BLaER1 (cell line): Measurements from ENCODE around the gene DYNC1H1.
"Not testable (repeated sequence)": the region's sequence is repeated elsewhere in the genome, so short reads cannot be mapped to it uniquely, and the experiment has no call there.

Experiments
- H3K27ac ChIP-seq: shearing (Covaris generic); formaldehyde crosslinking; 2 replicates; pipeline ENCODE4 v1.8.1; 2022
- H3K27me3 ChIP-seq: shearing (Covaris generic); formaldehyde crosslinking; 2 replicates; pipeline ENCODE4 v1.8.1; 2022
- H3K36me3 ChIP-seq: shearing (Covaris generic); formaldehyde crosslinking; 2 replicates; pipeline ENCODE4 v1.8.1; 2022
- H3K4me1 ChIP-seq: shearing (Covaris generic); formaldehyde crosslinking; 2 replicates; pipeline ENCODE4 v1.8.1; 2022
- H3K4me2 ChIP-seq: shearing (Covaris generic); formaldehyde crosslinking; 2 replicates; pipeline ENCODE4 v1.8.1; 2022
- H3K4me3 ChIP-seq: shearing (Covaris generic); formaldehyde crosslinking; 2 replicates; pipeline ENCODE4 v1.8.1; 2022
- H3K9ac ChIP-seq: shearing (Covaris generic); formaldehyde crosslinking; 2 replicates; pipeline ENCODE4 v1.8.1; 2022
- H3K9me3 ChIP-seq: shearing (Covaris generic); formaldehyde crosslinking; 2 replicates; pipeline ENCODE4 v1.8.1; 2022
- H4K20me1 ChIP-seq: shearing (Covaris generic); formaldehyde crosslinking; 2 replicates; pipeline ENCODE4 v1.8.1; 2022
- Cebpa-rat ChIP-seq: shearing (Covaris generic); IDR thresholded peaks from 2 replicates; pipeline ENCODE4 v1.8.1; 2022

DYNC1H1 gene

GRCh38 chr14:101972126-101972866 lies 7.9 kb downstream of the DYNC1H1 start:
- no peak overlapping the region for H3K9ac ChIP-seq
- H3K4me1 ChIP-seq = peaks cover 56% of the 10 kb centered on the region
- no peak overlapping the region; the same call in 1 of the 2 replicates for H3K4me2 ChIP-seq
- peaks cover 100% of the 10 kb centered on the region for H4K20me1 ChIP-seq
- TF ChIP-seq Cebpa-rat = no peak
- no peaks in the 10 kb centered on the region for H3K27me3 ChIP-seq
- H3K27ac ChIP-seq = no peak overlapping the region
- H3K9me3 ChIP-seq = no peaks in the 10 kb centered on the region
- H3K36me3 ChIP-seq = peaks cover 67% of the 10 kb centered on the region
- H3K4me3 ChIP-seq = no peak overlapping the region

GRCh38 chr14:101973356-101973755 lies 9.0 kb downstream of the DYNC1H1 start:
- no peak overlapping the region for H3K4me2 ChIP-seq
- H3K4me1 ChIP-seq = peaks cover 45% of the 10 kb centered on the region
- H3K36me3 ChIP-seq = peaks cover 74% of the 10 kb centered on the region
- no peak overlapping the region; the same call in 1 of the 2 replicates for H3K9ac ChIP-seq
- H3K4me3 ChIP-seq = no peak overlapping the region
- H3K9me3 ChIP-seq = no peaks in the 10 kb centered on the region
- no peak for TF ChIP-seq Cebpa-rat
- no peak overlapping the region for H3K27ac ChIP-seq
- H3K27me3 ChIP-seq = no peaks in the 10 kb centered on the region
- H4K20me1 ChIP-seq = peaks cover 100% of the 10 kb centered on the region

- H4K20me1 ChIP-seq = peaks cover 100% of the 10 kb centered on the region
- no peak overlapping the region for H3K27ac ChIP-seq
- peaks cover 81% of the 10 kb centered on the region for H3K36me3 ChIP-seq
- TF ChIP-seq Cebpa-rat = no peak
- no peak overlapping the region for H3K4me2 ChIP-seq
- no peak overlapping the region for H3K9ac ChIP-seq
- no peaks in the 10 kb centered on the region for H3K9me3 ChIP-seq
- peaks cover 27% of the 10 kb centered on the region for H3K4me1 ChIP-seq
- H3K4me3 ChIP-seq = no peak overlapping the region
- H3K27me3 ChIP-seq = no peaks in the 10 kb centered on the region
Measured at GRCh38 chr14:101975231-101975630, 10.9 kb downstream of the DYNC1H1 start.

- Histone ChIP-seq H3K27ac (no peak overlapping the region), H3K36me3 (peaks cover 93% of the 10 kb centered on the region), H3K9ac (no peak overlapping the region), H3K9me3 (no peaks in the 10 kb centered on the region), H3K4me1 (peaks cover 9% of the 10 kb centered on the region), H3K27me3 (no peaks in the 10 kb centered on the region), H3K4me3 (no peak overlapping the region), H4K20me1 (peaks cover 94% of the 10 kb centered on the region), H3K4me2 (no peak overlapping the region)
- TF ChIP-seq Cebpa-rat = no peak
Measured at GRCh38 chr14:101977311-101978071, 13.1 kb downstream of the DYNC1H1 start.

GRCh38 chr14:101979666-101980065 lies 15.3 kb downstream of the DYNC1H1 start:
- H3K4me3 ChIP-seq = no peak overlapping the region
- no peaks in the 10 kb centered on the region for H3K27me3 ChIP-seq
- peaks cover 87% of the 10 kb centered on the region for H4K20me1 ChIP-seq
- H3K27ac ChIP-seq = no peak overlapping the region
- H3K4me2 ChIP-seq = no peak overlapping the region
- H3K9ac ChIP-seq = no peak overlapping the region
- 0 out of 2 replicates have a peak, but pooled peaks cover 5% of the 10 kb centered on the region for H3K4me1 ChIP-seq
- peaks cover 98% of the 10 kb centered on the region for H3K36me3 ChIP-seq
- no peak for TF ChIP-seq Cebpa-rat
- no peaks in the 10 kb centered on the region for H3K9me3 ChIP-seq

GRCh38 chr14:101980251-101980650 lies 15.9 kb downstream of the DYNC1H1 start:
- H3K9ac ChIP-seq = no peak overlapping the region
- no peak overlapping the region for H3K4me2 ChIP-seq
- peaks cover 87% of the 10 kb centered on the region for H4K20me1 ChIP-seq
- no peak overlapping the region for H3K27ac ChIP-seq
- H3K27me3 ChIP-seq = no peaks in the 10 kb centered on the region
- H3K4me1 ChIP-seq = 0 out of 2 replicates have a peak, but pooled peaks cover 5% of the 10 kb centered on the region
- no peaks in the 10 kb centered on the region for H3K9me3 ChIP-seq
- TF ChIP-seq Cebpa-rat = no peak
- no peak overlapping the region for H3K4me3 ChIP-seq
- H3K36me3 ChIP-seq = peaks cover 98% of the 10 kb centered on the region

- Histone ChIP-seq H3K4me3 (no peak overlapping the region), H3K9me3 (no peaks in the 10 kb centered on the region), H3K9ac (no peak overlapping the region), H3K4me1 (0 out of 2 replicates have a peak, but pooled peaks cover 5% of the 10 kb centered on the region), H4K20me1 (peaks cover 87% of the 10 kb centered on the region), H3K4me2 (no peak overlapping the region), H3K27ac (no peak overlapping the region), H3K27me3 (no peaks in the 10 kb centered on the region), H3K36me3 (peaks cover 98% of the 10 kb centered on the region)
- TF ChIP-seq Cebpa-rat = no peak
Measured at GRCh38 chr14:101980700-101981099, 16.3 kb downstream of the DYNC1H1 start.

- no peak overlapping the region for H3K4me3 ChIP-seq
- peaks cover 99% of the 10 kb centered on the region for H3K36me3 ChIP-seq
- H3K9ac ChIP-seq = no peak overlapping the region
- 0 out of 2 replicates have a peak, but pooled peaks cover 5% of the 10 kb centered on the region for H3K4me1 ChIP-seq
- TF ChIP-seq Cebpa-rat = no peak
- H3K4me2 ChIP-seq = no peak overlapping the region
- H4K20me1 ChIP-seq = peaks cover 87% of the 10 kb centered on the region
- H3K27ac ChIP-seq = no peak overlapping the region
- H3K9me3 ChIP-seq = no peaks in the 10 kb centered on the region
- H3K27me3 ChIP-seq = no peaks in the 10 kb centered on the region
Measured at GRCh38 chr14:101982621-101983020, 18.2 kb downstream of the DYNC1H1 start.

GRCh38 chr14:101984831-101985230 lies 20.5 kb downstream of the DYNC1H1 start:
- not testable (repeated sequence) for H3K4me3 ChIP-seq, H3K4me1 ChIP-seq, H3K27ac ChIP-seq, H3K9ac ChIP-seq, H3K27me3 ChIP-seq, H3K4me2 ChIP-seq, H3K9me3 ChIP-seq
- Histone ChIP-seq H3K36me3 (peaks cover 99% of the 10 kb centered on the region), H4K20me1 (peaks cover 87% of the 10 kb centered on the region)

GRCh38 chr14:101985957-101986356 lies 21.6 kb downstream of the DYNC1H1 start:
- peaks cover 87% of the 10 kb centered on the region for H4K20me1 ChIP-seq
- H3K4me3 ChIP-seq = no peak overlapping the region
- H3K36me3 ChIP-seq = peaks cover 99% of the 10 kb centered on the region
- no peak overlapping the region for H3K4me2 ChIP-seq
- H3K27me3 ChIP-seq = no peaks in the 10 kb centered on the region
- peaks cover 11% of the 10 kb centered on the region for H3K4me1 ChIP-seq
- no peak for TF ChIP-seq Cebpa-rat
- no peak overlapping the region for H3K27ac ChIP-seq
- H3K9ac ChIP-seq = no peak overlapping the region
- H3K9me3 ChIP-seq = no peaks in the 10 kb centered on the region
